Calu3 (cell line): ENCODE data around the gene SLC45A1. TPM values are rescaled to one million over a fixed set of nuclear protein-coding genes. Genes with fewer than 3 reads are reported as not detected.

Experiments
- BruUV-seq: library from RNA; stranded (reverse); fragments of 400-500 nt; replicated peaks from 2 replicates; lab custom pipeline; 2021; lab: Mats Ljungman, UMichigan
- CTCF ChIA-PET: fragments of 300-600 bp; sonication (Branson Sonifier 250); formaldehyde crosslinking; loops from one replicate; lab custom pipeline; 2022; ENCODE audit warnings: antibody characterized with exemption; lab: Charles Lee
- DNase-seq: peaks from one replicate; pipeline ENCODE4 v3.0.0; 2022
- H3K27ac Mint-ChIP-seq: one replicate; pipeline ENCODE4 v1.8.0; 2022; ENCODE audit warnings: mixed read lengths; ENCODE audit not compliant: unreplicated experiment
- H3K27me3 Mint-ChIP-seq: one replicate; pipeline ENCODE4 v1.8.0; 2022; ENCODE audit warnings: mixed read lengths; ENCODE audit not compliant: unreplicated experiment
- H3K36me3 Mint-ChIP-seq: one replicate; pipeline ENCODE4 v1.8.0; 2022; ENCODE audit warnings: mild to moderate bottlenecking, moderate library complexity, mixed read lengths; ENCODE audit not compliant: insufficient read depth, unreplicated experiment
- H3K4me1 Mint-ChIP-seq: one replicate; pipeline ENCODE4 v1.8.0; 2022; ENCODE audit warnings: mild to moderate bottlenecking, low read depth, mixed read lengths; ENCODE audit not compliant: unreplicated experiment
- H3K4me3 Mint-ChIP-seq: one replicate; pipeline ENCODE4 v1.8.0; 2022; ENCODE audit warnings: mild to moderate bottlenecking, low read depth, moderate library complexity, mixed read lengths; ENCODE audit not compliant: unreplicated experiment
- H3K9me3 Mint-ChIP-seq: one replicate; pipeline ENCODE4 v1.8.0; 2022; ENCODE audit warnings: low read depth, mixed read lengths; ENCODE audit not compliant: unreplicated experiment
- intact Hi-C: fragments of 100-400 bp; cut with micrococcal nuclease; formaldehyde crosslinking; loops from one replicate; pipeline ENCODE4 v1.10.0; 2022; ENCODE audit not compliant: unreplicated experiment
- total RNA-seq: library from RNA; stranded (reverse); gene quantifications from 2 replicates; pipeline ENCODE4 v1.2.3, GENCODE V29; 2022
- TF ChIP-seq, protein P1 (sequence below): fragments of 200-600 bp; IDR thresholded peaks from one replicate; pipeline ENCODE4 v1.8.0; 2022; ENCODE audit warnings: antibody characterized with exemption; ENCODE audit not compliant: unreplicated experiment

The SLC45A1 gene
- total RNA-seq, 1 experiment from 2014 or later = 0.73 TPM

DNA sequence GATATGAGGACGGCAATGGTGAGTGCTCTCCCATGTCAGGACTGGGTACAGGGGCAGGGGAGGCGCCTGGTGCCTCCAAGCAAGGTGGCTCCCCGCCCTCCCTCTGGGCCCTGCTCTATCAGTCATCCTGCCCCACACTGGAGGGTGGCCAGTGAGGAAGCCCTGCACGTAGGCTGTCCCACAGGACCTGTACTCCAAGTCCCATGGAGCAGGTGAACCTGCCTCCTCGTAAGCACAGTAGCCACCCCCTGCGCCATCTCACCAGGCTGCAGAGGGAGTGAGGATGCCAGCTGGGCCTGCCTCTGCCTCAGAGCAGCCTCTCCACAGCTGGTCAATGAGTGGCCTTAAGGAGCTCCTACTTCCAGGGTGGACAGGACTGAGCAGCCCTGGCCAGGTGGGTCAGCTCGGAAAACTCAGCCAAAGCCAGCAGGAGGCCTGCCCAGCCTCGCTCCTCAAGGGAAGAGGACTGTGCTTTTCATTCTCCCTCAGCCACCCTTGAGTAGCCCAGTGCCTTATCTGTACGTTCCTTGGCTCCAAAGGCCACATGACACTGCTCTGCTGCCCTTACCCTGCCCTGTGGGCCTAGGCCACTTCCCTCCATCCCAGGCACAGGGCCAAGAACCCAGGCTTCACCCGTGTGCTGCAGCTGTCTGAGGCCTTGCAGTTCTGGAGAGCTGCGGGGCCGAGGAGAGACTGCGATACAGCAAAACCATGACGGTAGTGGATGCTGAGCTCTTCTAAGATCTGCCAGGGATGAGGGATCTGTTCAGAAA lies 39.6 kb downstream of the SLC45A1 start:
- Mint-ChIP-seq H3K9me3 (no peaks in the 10 kb centered on the region), H3K27me3 (no peaks in the 10 kb centered on the region), H3K27ac (no peak overlapping the region), H3K36me3 (peaks cover 13% of the 10 kb centered on the region), H3K4me1 (no peaks in the 10 kb centered on the region), H3K4me3 (no peak overlapping the region)
- no TSS peak for BruUV-seq
- CTCF ChIA-PET = no interaction called here
- TF ChIP-seq, protein P1, sequence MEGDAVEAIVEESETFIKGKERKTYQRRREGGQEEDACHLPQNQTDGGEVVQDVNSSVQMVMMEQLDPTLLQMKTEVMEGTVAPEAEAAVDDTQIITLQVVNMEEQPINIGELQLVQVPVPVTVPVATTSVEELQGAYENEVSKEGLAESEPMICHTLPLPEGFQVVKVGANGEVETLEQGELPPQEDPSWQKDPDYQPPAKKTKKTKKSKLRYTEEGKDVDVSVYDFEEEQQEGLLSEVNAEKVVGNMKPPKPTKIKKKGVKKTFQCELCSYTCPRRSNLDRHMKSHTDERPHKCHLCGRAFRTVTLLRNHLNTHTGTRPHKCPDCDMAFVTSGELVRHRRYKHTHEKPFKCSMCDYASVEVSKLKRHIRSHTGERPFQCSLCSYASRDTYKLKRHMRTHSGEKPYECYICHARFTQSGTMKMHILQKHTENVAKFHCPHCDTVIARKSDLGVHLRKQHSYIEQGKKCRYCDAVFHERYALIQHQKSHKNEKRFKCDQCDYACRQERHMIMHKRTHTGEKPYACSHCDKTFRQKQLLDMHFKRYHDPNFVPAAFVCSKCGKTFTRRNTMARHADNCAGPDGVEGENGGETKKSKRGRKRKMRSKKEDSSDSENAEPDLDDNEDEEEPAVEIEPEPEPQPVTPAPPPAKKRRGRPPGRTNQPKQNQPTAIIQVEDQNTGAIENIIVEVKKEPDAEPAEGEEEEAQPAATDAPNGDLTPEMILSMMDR = no peak
- intact Hi-C loops = no loop called here
- no peak for DNase-seq

- CTCF ChIA-PET = no interaction called here
- H3K27ac Mint-ChIP-seq = no peak overlapping the region
- intact Hi-C loops = no loop called here
Measured at GRCh38 chr1:8358241-8358896, 40.5 kb downstream of the SLC45A1 start.

GRCh38 chr1:8358897-8359616 lies 41.1 kb downstream of the SLC45A1 start:
- CTCF ChIA-PET = no interaction called here
- Mint-ChIP-seq H3K4me3 (no peak overlapping the region), H3K4me1 (no peaks in the 10 kb centered on the region)

More at GRCh38 chr1:8358241-8358896, 40.5 kb downstream of the SLC45A1 start:
- no peak for DNase-seq
- H3K4me1 Mint-ChIP-seq = no peaks in the 10 kb centered on the region
- H3K9me3 Mint-ChIP-seq = no peaks in the 10 kb centered on the region
- BruUV-seq = no TSS peak
- H3K36me3 Mint-ChIP-seq = peaks cover 15% of the 10 kb centered on the region
- H3K4me3 Mint-ChIP-seq = no peak overlapping the region
- H3K27me3 Mint-ChIP-seq = no peaks in the 10 kb centered on the region
- TF ChIP-seq, protein P1 = no peak

More at GRCh38 chr1:8358897-8359616, 41.1 kb downstream of the SLC45A1 start:
- no peak overlapping the region for H3K27ac Mint-ChIP-seq
- TF ChIP-seq, protein P1 = no peak
- H3K27me3 Mint-ChIP-seq = no peaks in the 10 kb centered on the region
- intact Hi-C loops = no loop called here
- no peak for DNase-seq
- no peaks in the 10 kb centered on the region for H3K9me3 Mint-ChIP-seq
- peaks cover 17% of the 10 kb centered on the region for H3K36me3 Mint-ChIP-seq
- no TSS peak for BruUV-seq
